Epithelial cell of esophagus (primary cell): Measurements from ENCODE around the gene SLC48A1.

Experiments
- DNase-seq: peaks from one replicate; pipeline ENCODE4 v3.0.0; 2010; ENCODE audit warnings: low read depth
- H3K4me3 ChIP-seq: 2 replicates; pipeline ENCODE4 v1.5.1; 2011; ENCODE audit warnings: mild to moderate bottlenecking, low read length, control low read depth
- CTCF ChIP-seq: IDR thresholded peaks from 2 replicates; pipeline ENCODE4 v1.5.1; 2011; ENCODE audit warnings: low read depth, mild to moderate bottlenecking, low read length, control low read depth, inconsistent platforms; ENCODE audit not compliant: insufficient read depth; ENCODE audit errors: missing control alignments

The SLC48A1 gene

GRCh38 chr12:47739297-47739696 lies 33.7 kb upstream of the SLC48A1 start:
- no peak for DNase-seq
- no peak for TF ChIP-seq CTCF
- H3K4me3 ChIP-seq: no peak overlapping the region

GRCh38 chr12:47739979-47740378 lies 33.1 kb upstream of the SLC48A1 start:
- H3K4me3 ChIP-seq: no peak overlapping the region
- no peak for TF ChIP-seq CTCF
- DNase-seq: no peak

- no peak for TF ChIP-seq CTCF
- DNase-seq: no peak
- H3K4me3 ChIP-seq: no peak overlapping the region
These were observed 32.3 kb upstream of the SLC48A1 start for GRCh38 chr12:47740606-47741339.

- no peak overlapping the region for H3K4me3 ChIP-seq
- TF ChIP-seq CTCF: no peak
- DNase-seq: no peak
These were observed 31.7 kb upstream of the SLC48A1 start for GRCh38 chr12:47741340-47741703.

- peak; percentile 63 for DNase-seq
- H3K4me3 ChIP-seq: no peak overlapping the region
- peak; percentile 99 for TF ChIP-seq CTCF
These were observed 30.7 kb upstream of the SLC48A1 start for GRCh38 chr12:47742253-47742825.

- no peak overlapping the region for H3K4me3 ChIP-seq
- no peak for DNase-seq
- no peak for TF ChIP-seq CTCF
These were observed 29.7 kb upstream of the SLC48A1 start for GRCh38 chr12:47743311-47743860.

GRCh38 chr12:47744005-47744651 lies 28.9 kb upstream of the SLC48A1 start:
- no peak overlapping the region for H3K4me3 ChIP-seq
- TF ChIP-seq CTCF: peak; percentile 92
- DNase-seq: peak; percentile 89
